ENCODE measurements around the gene TRIM15. TPM values are rescaled to one million over a fixed set of nuclear protein-coding genes. Genes with fewer than 3 reads are reported as not detected.

Gene TRIM15
- total RNA-seq, 6 experiments from 2014 or later = 1.7 to 17.7 (median 5.7) TPM

- H3K4me3 ChIP-seq = no peak overlapping the region
- intact Hi-C loops (cut with DNase I) = no loop called here
- no peaks in the 10 kb centered on the region for H3K27me3 ChIP-seq
- peak overlapping the region in 1 of 3 donors; percentile 86 for H3K27ac ChIP-seq
- DNase-seq (no peak), ATAC-seq (no peak)
- H3K4me1 ChIP-seq = peaks cover 2 to 89% (median 42%) of the 10 kb centered on the region in 4 donors
- no peaks in the 10 kb centered on the region for H3K9me3 ChIP-seq
- no CpG with 5 or more reads among the region's 1 CpG for WGBS (ENCODE audit: insufficient coverage, low coverage, low lambda C conversion rate, missing lambda C conversion rate)
- no peak for TF ChIP-seq POLR2A (IDR thresholded peaks at IDR 0.05)
- H3K36me3 ChIP-seq = peaks cover 0 to 5% (median 1%) of the 10 kb centered on the region in 4 donors
These were observed 40.8 kb downstream of the TRIM15 start for GRCh38 chr6:30204116-30204515.

GRCh38 chr6:30206152-30206551, 42.8 kb downstream of the TRIM15 start:
- Histone ChIP-seq H3K9me3 (no peaks in the 10 kb centered on the region), H3K27ac (peak overlapping the region; percentile 64 to 86 (median 78)), H3K4me1 (peaks cover 2 to 95% (median 44%) of the 10 kb centered on the region in 4 donors), H3K4me3 (no peak overlapping the region), H3K27me3 (no peaks in the 10 kb centered on the region), H3K36me3 (no peaks in the 10 kb centered on the region)
- TF ChIP-seq CTCF (IDR thresholded peaks at IDR 0.05) = no peak
- no peak for TF ChIP-seq POLR2A (IDR thresholded peaks at IDR 0.05)
- ATAC-seq (no peak), DNase-seq (no peak)
- intact Hi-C loops (cut with DNase I) = no loop called here
- WGBS (ENCODE audit: insufficient coverage, low coverage, low lambda C conversion rate, missing lambda C conversion rate) = 40% methylated on average over 4 of the region's 7 CpGs

- peak; percentile 76 to 89 (median 80) for ATAC-seq
- WGBS (ENCODE audit: insufficient coverage, low coverage, low lambda C conversion rate, missing lambda C conversion rate) = 14% methylated on average over 10 of the region's 11 CpGs
- DNase-seq = peak; percentile 57 to 88 (median 85)
- peak overlapping the region; percentile 64 to 86 (median 78) for H3K27ac ChIP-seq
- H3K4me1 ChIP-seq = peaks cover 2 to 95% (median 40%) of the 10 kb centered on the region in 4 donors
- H3K9me3 ChIP-seq = no peaks in the 10 kb centered on the region
- H3K36me3 ChIP-seq = no peaks in the 10 kb centered on the region
- intact Hi-C loops (cut with DNase I) = no loop called here
- H3K27me3 ChIP-seq = no peaks in the 10 kb centered on the region
- peak overlapping the region in 2 of 3 donors; percentile 19 to 31 for H3K4me3 ChIP-seq
- TF ChIP-seq CTCF (IDR thresholded peaks at IDR 0.05) (no peak), POLR2A (IDR thresholded peaks at IDR 0.05) (peak; percentile 13)
These were observed 43.7 kb downstream of the TRIM15 start for GRCh38 chr6:30206799-30207618.

GRCh38 chr6:30207619-30208295, 44.4 kb downstream of the TRIM15 start:
- ATAC-seq = peak in 3 of 4 donors; percentile 3 to 22 (median 16)
- no peaks in the 10 kb centered on the region for H3K36me3 ChIP-seq
- H3K27ac ChIP-seq = peak overlapping the region; percentile 64 to 86 (median 78)
- H3K4me1 ChIP-seq = peaks cover 2 to 88% (median 36%) of the 10 kb centered on the region in 4 donors
- no peaks in the 10 kb centered on the region for H3K9me3 ChIP-seq
- DNase-seq = no peak
- no peak for TF ChIP-seq POLR2A (IDR thresholded peaks at IDR 0.05)
- no peak for TF ChIP-seq CTCF (IDR thresholded peaks at IDR 0.05)
- H3K27me3 ChIP-seq = no peaks in the 10 kb centered on the region
- 28% methylated on average over 4 of the region's 4 CpGs for WGBS (ENCODE audit: insufficient coverage, low coverage, low lambda C conversion rate, missing lambda C conversion rate)
- intact Hi-C loops (cut with DNase I) = no loop called here
- H3K4me3 ChIP-seq = peak overlapping the region in 2 of 3 donors; percentile 19 to 31

GRCh38 chr6:30211306-30211705, 48.0 kb downstream of the TRIM15 start:
- TF ChIP-seq CTCF (IDR thresholded peaks at IDR 0.05) (no peak), POLR2A (IDR thresholded peaks at IDR 0.05) (no peak)
- peak overlapping the region in 2 of 3 donors; percentile 76 to 95 for H3K4me3 ChIP-seq
- 23% methylated on average over 2 of the region's 2 CpGs for WGBS (ENCODE audit: insufficient coverage, low coverage, low lambda C conversion rate, missing lambda C conversion rate)
- H3K27ac ChIP-seq = peak overlapping the region in 2 of 3 donors; percentile 98 to 99
- peaks cover 0 to 52% (median 21%) of the 10 kb centered on the region in 4 donors for H3K4me1 ChIP-seq
- H3K27me3 ChIP-seq = no peaks in the 10 kb centered on the region
- intact Hi-C loops (cut with DNase I) = no loop called here
- H3K36me3 ChIP-seq = no peaks in the 10 kb centered on the region
- ATAC-seq (no peak), DNase-seq (no peak)
- H3K9me3 ChIP-seq = no peaks in the 10 kb centered on the region
